ENCODE measurements around the gene TIAM2. TPM values are rescaled to one million over a fixed set of nuclear protein-coding genes. Genes with fewer than 3 reads are reported as not detected.
"Not testable (repeated sequence)": the region's sequence is repeated elsewhere in the genome, so short reads cannot be mapped to it uniquely, and the experiment has no call there.

The TIAM2 gene
- total RNA-seq, 1 donor from 2014 or later, result 171 TPM

DNA sequence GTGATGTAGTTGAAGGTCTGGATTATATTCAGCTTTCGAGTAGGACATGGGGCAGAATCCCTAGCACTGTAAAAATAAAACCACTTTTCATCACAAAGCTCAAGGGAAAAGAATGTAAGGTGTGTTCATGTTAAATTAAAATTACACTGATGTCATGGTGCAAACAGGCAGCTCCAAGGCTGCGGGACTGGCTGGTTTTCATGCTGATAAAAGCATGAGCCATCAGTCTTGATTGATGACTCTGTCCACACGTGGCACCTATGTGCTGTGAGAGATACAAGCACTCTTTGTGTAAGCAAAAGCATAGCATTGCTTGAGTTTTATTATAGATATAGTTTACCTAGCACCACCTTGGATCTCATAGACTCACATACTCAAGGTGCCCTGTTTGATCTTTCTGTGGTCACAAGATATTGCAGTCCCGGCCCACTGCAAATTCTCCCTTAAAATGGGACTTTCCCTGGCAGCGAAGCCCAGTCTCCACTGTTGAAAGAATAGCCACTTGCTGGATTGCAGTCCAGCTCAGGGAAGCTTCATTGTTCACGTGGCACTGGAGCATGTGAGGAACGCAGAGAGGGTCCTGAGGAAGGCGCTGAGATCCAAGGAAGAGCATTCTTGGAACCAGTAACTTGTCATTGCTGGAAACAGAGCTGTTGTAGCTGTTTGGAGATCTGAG lies 90.6 kb downstream of the TIAM2 start:
- DNase-seq (ENCODE audit: low spot score in 2 of 2), result no peak
- FAIRE-seq, result no peak

DNA sequence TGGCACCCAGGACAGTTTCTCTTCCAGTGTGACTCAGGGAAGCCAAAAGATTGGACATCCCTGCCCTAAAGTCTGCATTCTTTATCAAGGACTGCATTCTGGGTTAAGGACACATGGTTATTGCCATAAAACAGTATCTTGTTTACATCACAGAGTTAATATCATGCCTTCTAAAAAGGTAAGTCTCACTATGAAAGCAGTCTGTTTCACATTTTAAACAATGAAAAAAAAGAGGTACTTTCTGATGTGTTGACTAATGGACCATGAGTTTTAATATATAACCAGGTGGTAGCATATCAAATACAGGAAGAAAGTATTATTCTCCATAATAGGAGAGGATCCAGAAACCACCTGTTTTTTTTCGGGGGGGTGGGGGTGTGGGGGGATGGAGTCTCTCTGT lies 93.7 kb downstream of the TIAM2 start:
- FAIRE-seq (no peak), DNase-seq (ENCODE audit: low spot score in 2 of 2) (no peak)

DNA sequence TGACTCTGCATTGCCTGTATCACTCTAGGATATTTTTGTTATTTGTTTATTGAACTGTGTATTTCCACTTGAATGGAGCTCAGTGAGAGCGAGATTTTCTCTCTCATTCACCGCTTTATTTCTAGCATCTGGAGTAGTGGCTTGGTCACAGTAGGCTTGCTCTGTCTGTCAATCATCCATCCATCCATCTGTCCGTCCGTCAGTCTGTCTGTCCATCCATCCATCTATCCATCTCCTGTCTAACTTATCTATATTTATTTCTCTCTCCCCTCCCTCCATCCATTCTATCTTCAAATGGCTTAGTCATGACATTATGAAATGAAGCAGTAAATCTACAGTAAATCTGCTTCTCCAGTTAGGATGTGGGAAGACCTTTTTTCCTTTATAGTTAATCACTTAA lies 94.6 kb downstream of the TIAM2 start:
- DNase-seq (ENCODE audit: low spot score in 2 of 2) (no peak), FAIRE-seq (no peak)

DNA sequence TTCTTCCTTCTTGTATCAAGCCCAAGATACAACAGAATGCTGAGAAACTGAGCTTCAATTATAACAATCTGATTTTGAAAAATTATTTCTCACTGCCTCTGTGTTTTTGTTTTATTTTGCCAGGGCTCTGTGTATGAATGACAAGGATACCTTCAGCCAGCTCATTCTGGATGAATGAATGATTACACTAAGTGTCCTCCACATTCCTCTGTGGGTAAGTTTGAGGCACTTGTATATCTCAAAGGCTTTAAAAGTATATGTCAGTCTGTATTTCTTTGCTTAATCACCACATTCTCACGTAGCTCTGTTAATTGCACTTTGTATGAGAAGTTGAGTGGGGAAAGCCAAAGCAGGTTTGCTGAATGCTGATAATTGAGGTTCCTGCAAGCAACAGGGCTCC lies 95.1 kb downstream of the TIAM2 start:
- FAIRE-seq (no peak), DNase-seq (ENCODE audit: low spot score in 2 of 2) (no peak)

DNA sequence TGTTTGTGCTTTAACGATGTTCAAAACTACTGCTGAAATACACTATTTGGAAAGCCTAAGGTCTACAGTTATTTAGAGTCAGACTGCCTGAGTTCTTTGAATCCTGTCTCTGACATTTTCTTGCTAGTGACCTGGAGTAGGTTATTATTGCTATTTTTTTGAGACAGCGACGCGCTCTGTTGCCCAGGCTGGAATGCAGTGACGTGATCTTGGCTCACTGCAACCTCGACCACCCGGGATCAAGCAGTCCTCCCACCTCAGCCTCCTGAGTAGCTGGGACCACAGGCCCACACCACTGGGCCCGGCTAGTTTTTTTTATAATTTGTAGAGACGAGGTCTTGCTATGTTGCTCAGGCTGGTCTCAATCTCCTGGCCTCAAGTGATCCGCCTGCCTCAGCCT lies 96.6 kb downstream of the TIAM2 start:
- no peak for FAIRE-seq
- DNase-seq (ENCODE audit: low spot score in 2 of 2), result no peak

- FAIRE-seq (no peak), DNase-seq (ENCODE audit: low spot score in 2 of 2) (no peak)
Measured at GRCh38 chr6:155093430-155093829, 98.3 kb downstream of the TIAM2 start.

DNA sequence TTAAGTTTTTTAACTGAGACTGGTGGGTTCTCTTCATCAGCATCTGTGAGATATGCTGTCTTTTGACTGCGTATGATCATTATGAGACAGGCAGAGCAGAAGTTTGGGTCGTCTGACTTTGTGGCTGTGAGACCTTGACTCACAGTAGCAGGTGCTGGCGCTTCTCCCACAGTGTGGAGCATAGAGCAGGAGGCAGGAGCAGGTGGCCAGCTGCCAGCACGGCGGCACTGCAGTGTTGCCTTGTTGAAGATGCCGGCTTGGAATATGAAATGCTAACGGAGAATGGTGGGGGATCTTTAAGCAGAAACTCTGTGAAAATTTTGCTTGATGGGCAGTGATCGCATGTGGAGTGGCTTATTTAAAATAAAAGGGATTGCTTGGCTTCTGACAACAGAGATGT lies 105.0 kb downstream of the TIAM2 start:
- FAIRE-seq (no peak), DNase-seq (ENCODE audit: low spot score in 2 of 2) (peak in 1 of 2 donors; percentile 22)

GRCh38 chr6:155100591-155100990 lies 105.5 kb downstream of the TIAM2 start:
- FAIRE-seq, result no peak
- DNase-seq (ENCODE audit: low spot score in 2 of 2), result no peak

DNA sequence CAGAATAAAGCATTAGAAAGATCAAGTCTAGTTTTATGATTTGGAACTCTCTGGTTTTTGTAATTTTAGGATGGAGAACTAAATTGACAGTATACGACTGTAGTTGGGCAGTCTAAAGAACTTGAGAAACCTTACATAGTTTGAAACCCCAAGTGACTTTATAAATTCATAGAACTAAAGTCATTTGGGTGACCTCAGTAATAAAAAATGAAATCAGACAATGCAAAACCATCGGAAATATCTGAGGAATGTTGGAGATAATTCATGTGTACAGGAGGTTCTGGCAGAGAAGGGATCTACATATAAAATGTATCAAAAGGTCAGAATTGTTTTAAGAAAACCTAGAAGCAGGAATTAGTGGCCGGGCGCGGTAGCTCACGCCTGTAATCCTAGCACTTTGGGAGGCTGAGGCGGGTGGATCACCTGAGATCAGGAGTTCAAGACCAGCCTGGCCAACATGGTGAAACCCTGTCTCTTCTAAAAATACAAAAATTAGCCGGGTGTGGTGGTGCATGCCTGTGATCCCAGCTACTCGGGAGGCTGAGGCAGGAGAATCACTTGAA lies 108.0 kb downstream of the TIAM2 start:
- not testable (repeated sequence) for FAIRE-seq; DNase-seq (ENCODE audit: low spot score in 2 of 2)

DNA sequence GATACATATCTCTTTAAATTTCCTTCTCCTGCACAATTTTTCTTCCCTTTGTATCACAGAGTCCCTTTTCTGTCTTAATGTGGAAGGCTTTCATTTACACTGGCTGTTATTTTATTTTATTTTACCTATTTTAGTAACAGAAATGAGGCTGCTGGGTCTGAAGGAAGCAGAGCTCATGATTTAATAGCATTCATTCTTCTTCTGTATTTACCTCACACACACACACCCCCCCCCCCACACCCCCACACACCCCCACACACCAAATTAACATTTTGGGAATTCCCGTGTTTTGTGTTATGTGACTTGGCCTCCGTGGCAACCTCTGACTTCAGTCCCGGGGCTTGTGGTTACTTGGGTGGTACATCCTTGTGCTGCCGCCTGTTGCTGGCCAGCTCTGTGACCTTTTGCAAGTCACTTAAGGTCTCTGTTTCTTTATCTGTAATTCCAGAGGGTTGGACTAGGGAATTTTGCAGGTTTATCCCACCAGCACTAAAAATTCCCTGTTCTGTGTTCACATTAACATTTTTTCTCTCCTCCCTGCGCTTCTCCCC lies 108.8 kb downstream of the TIAM2 start:
- FAIRE-seq, result no peak
- DNase-seq (ENCODE audit: low spot score in 2 of 2), result no peak

DNA sequence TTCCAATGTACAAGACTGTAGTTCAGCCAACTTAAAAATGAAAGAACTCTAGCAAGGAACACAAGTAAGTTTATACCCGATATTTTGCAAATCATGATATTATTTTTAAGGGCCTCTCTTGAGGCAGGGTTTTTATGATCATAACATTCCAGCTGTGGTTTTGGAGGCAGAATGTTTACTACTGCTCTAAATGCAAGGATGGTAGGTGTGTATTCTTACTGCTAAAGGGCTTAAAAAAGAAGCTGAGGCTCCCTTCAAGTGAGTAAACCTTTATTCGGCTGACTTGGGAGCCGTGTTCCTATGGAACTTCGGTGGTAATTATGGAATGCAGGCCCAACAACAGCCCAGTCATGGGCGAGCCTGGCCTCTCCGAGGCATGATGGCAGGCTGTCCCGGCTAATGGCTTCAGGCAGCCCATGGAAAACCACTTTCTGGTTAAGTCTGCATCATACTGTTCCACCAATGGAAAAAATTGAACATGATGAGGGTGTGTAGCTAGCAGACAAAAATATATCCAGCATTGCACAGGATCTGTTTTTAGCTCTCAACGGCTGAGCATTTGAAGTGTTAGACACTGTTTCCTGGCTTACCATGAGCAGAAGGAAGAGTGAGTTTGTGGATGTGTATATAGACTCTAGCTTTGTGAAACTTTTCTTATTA lies 111.5 kb downstream of the TIAM2 start:
- FAIRE-seq (no peak), DNase-seq (ENCODE audit: low spot score in 2 of 2) (peak in 1 of 2 donors; percentile 16)

GRCh38 chr6:155107432-155108069 lies 112.4 kb downstream of the TIAM2 start:
- FAIRE-seq, result no peak
- DNase-seq (ENCODE audit: low spot score in 2 of 2), result no peak

- DNase-seq (ENCODE audit: low spot score in 2 of 2), result no peak
- no peak for FAIRE-seq
Measured at GRCh38 chr6:155108070-155108820, 113.1 kb downstream of the TIAM2 start.

DNA sequence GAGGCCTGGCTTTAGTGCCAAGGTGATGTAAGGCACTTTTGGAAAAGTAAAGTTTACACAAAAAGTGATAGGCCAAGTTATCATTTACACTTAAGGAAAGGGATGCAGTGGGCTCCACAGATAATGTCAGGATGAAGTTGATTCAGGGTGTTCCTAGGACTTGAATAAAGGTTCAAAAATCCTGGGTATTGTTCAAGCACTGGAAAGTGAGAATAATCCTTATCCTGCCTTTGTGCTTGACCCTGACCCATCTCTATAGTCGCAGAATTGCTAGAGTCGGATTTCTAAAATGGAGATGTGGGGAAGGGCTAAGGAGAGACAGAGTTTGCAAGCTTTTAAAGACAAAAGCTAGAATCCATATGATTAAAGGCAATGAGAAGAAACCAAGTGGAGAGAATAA lies 115.6 kb downstream of the TIAM2 start:
- DNase-seq (ENCODE audit: low spot score in 2 of 2), result no peak
- FAIRE-seq, result no peak

DNA sequence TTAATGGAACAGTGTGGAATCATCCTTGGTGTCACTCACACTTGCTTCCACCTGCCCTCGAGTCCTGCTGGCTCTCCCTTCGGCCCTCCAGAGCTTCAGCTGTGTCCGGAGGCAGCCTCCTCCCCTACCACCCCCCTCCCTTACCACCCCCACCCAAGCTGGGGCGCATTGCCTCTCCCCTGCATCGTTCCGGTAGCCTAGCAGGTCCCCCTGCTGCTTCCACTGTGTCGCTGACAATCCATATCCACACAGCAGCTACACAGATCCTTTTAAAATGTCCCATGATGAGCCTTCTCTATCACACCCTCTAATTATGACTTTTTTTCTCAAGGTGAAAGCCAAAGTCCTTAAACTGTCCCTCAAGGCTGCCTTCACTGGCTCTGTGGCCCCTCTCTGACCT lies 117.6 kb downstream of the TIAM2 start:
- FAIRE-seq, result no peak
- DNase-seq (ENCODE audit: low spot score in 2 of 2), result no peak

GRCh38 chr6:155115893-155116570 lies 120.9 kb downstream of the TIAM2 start:
- FAIRE-seq, result no peak

GRCh38 chr6:155116571-155116910 lies 121.4 kb downstream of the TIAM2 start:
- FAIRE-seq (no peak), DNase-seq (ENCODE audit: low spot score in 2 of 2) (no peak)

More at GRCh38 chr6:155115893-155116570, 120.9 kb downstream of the TIAM2 start:
- no peak for DNase-seq (ENCODE audit: low spot score in 2 of 2)

GRCh38 chr6:155117256-155117655 lies 122.1 kb downstream of the TIAM2 start:
- no peak for DNase-seq (ENCODE audit: low spot score in 2 of 2)

GRCh38 chr6:155117785-155118184 lies 122.7 kb downstream of the TIAM2 start:
- FAIRE-seq (no peak), DNase-seq (ENCODE audit: low spot score in 2 of 2) (no peak)

More at GRCh38 chr6:155117256-155117655, 122.1 kb downstream of the TIAM2 start:
- no peak for FAIRE-seq

DNA sequence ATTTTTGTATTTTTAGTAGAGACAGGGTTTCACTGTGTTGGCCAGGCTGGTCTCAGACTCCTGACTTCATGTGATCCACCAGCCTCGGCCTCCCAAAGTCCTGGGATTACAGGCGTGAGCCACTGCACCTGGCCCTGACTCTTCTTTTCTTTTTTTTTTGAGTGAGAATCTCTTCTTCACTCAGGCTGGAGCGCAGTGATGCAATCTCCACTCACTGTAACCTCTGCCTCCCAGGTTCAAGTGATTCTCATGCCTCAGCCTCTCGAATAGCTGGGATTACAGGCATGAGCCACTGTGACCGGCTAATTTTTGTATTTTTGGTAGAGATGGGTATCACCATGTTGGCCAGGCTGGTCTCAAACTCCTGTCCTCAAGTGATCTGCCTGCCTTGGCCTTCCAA lies 124.1 kb downstream of the TIAM2 start:
- FAIRE-seq, result not testable (repeated sequence)

More for the DNA sequence above, 124.1 kb downstream of the TIAM2 start:
- DNase-seq (ENCODE audit: low spot score in 2 of 2), result not testable (repeated sequence)
